SK-MEL-5 (cell line): ENCODE results near the gene SUGT1. TPM values are rescaled to one million over a fixed set of nuclear protein-coding genes. Genes with fewer than 3 reads are reported as not detected.
"Not testable (repeated sequence)": the region's sequence is repeated elsewhere in the genome, so short reads cannot be mapped to it uniquely, and the experiment has no call there.

Source experiments
- DNase-seq: peaks from one replicate; pipeline ENCODE4 v3.0.0-alpha.2; 2016; ENCODE audit warnings: low read depth, low spot score
- in situ Hi-C: cut with HindIII; loops from 2 replicates; pipeline ENCODE4 v1.10.0; 2016; ENCODE audit warnings: low sequenced_read_pairs, high pct_unique_total_duplicates, low pct_unique_long_range_greater_than_20kb
- polyA plus RNA-seq, 2 experiments: library from polyadenylated mRNA; depleted of rRNA; stranded (reverse); fragments of >200 nt; gene quantifications; 2 replicates each; pipeline ENCODE4 v1.2.3, GENCODE V29; 2015
- total RNA-seq: library from RNA; depleted of rRNA; stranded (reverse); fragments of >200 nt; shearing (Covaris generic); gene quantifications from 2 replicates; pipeline ENCODE4 v1.2.3, GENCODE V29; 2014; rRNA removed

SUGT1 gene
- 40.8 and 43.8 TPM in 2 replicates for total RNA-seq
- 31.7 and 36.2 TPM in 2 replicates for polyA plus RNA-seq (2015; cell fraction: cytosol; rRNA removed)
- polyA plus RNA-seq (2015; cell fraction: nucleus; rRNA removed) = 34.2 and 37.5 TPM in 2 replicates

GRCh38 chr13:52652196-52652979 lies at the start of gene SUGT1:
TSS of gene SUGT1 (plus strand) at chr13:52652836. CDS start at chr13:52652921, 85 bp downstream.
- in situ Hi-C loops = no loop called here
- peak; percentile 98 for DNase-seq

- in situ Hi-C loops, DNase-seq: not testable (repeated sequence)
These were observed 49.3 kb upstream of the SUGT1 start for GRCh38 chr13:52603316-52603715.

- in situ Hi-C loops, DNase-seq: not testable (repeated sequence)
These were observed 46.5 kb upstream of the SUGT1 start for GRCh38 chr13:52606126-52606525.

- DNase-seq, in situ Hi-C loops: not testable (repeated sequence)
These were observed 45.8 kb upstream of the SUGT1 start for GRCh38 chr13:52606795-52607194.

DNA sequence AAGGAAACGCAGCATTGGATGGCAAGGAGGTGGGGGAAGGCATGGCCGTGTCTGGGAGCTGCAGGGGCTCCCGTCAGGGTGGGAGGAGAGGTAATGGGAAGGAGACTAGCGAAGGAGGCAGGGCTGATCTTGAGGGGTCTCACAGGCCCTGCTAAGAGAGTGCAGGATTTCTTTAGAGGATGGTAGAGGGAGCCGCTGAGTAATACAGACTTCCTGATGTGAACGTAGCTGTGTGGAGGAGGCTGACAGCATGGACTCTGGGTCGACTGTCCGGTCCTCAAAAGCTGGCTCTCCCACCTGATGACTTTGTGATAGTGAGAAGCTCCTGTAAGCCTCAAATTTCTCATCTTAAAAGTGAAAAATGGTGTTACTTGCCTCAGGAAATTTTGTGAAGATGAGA lies 44.5 kb upstream of the SUGT1 start:
- in situ Hi-C loops, DNase-seq: not testable (repeated sequence)

- peak; percentile 80 for DNase-seq
- in situ Hi-C loops = not testable (repeated sequence)
These were observed 43.5 kb upstream of the SUGT1 start for GRCh38 chr13:52609013-52609606.

GRCh38 chr13:52610158-52610557 lies 42.5 kb upstream of the SUGT1 start:
- in situ Hi-C loops, DNase-seq: not testable (repeated sequence)

DNA sequence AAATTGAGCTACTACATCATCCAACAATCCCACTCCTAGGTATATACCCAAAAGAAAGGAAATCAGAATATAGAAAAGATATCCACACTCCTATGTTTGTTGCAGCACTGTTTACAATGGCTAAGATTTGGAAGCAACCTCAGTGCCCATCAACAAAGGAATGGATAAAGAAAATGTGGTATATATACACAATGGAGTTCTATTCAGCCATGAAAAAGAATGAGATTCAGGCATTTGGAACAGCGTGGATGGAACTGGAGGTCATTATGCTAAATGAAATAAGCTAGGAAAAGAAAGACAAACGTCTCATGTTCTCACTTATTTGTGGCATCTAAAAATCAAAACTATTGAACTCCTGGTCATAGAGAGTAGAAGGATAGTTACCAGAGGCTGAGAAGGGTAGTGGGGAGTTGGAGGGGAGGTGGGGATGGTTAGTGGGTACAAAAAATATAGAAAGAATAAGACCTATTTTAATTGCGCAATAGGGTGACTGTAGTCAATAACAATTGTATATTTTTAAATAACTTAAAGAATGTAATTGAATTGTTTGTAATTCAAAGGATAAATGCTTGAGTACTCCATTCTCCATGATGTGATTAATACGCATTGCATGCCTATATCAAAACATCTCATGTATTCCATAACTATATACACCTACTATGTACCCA lies 37.4 kb upstream of the SUGT1 start:
- in situ Hi-C loops = no loop called here
- DNase-seq = no peak

DNA sequence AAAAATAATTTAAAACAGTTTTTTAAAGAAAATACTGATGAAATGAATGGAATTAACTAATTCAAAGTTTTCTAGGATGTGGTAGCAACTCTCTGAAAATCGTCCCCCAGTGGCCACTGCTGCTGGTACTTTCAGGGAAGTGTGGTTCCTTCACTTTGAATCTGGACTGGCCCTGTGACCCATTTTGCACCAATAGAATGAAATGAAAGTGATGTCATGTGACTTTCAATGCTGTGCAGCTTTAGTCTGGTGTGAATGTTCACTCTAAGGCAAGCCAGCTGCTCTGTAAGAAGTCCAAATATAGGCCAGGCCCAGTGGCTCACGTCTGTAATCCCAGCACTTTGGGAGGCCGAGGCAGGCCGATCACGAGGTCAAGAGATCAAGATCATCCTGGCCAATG lies 36.8 kb upstream of the SUGT1 start:
- no peak for DNase-seq
- in situ Hi-C loops = no loop called here

- in situ Hi-C loops = no loop called here
- DNase-seq = peak; percentile 83
These were observed 35.3 kb upstream of the SUGT1 start for GRCh38 chr13:52617070-52618060.

DNA sequence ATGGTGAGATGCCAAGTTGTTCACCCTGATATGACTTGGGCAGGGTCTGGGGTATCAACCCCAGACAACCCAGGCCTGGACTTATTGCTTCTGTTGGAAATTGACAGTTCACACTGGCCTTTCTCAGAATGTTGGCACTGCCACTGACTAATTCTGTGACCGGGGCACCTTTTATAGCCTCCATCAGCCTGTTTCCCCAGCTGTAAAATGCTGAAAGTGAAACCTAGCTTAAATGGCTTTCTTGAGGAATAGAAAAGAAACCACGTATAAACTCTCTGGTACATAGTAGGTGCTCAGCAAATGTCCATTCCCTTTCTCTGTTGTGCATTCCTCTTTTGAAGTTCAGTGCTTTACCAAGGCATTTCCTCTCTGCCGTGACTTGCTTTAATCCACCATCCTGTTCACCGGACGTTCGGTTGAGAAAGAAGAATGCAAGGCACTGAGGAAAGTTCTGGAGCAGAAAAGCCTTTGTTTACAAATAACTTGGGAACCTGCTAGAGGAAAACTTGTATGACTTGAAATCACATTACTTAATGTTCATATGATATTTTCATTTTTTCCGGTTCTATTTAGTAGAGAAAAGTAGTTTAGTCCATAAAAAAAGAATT lies 21.4 kb upstream of the SUGT1 start:
- in situ Hi-C loops = not testable (repeated sequence)

DNA sequence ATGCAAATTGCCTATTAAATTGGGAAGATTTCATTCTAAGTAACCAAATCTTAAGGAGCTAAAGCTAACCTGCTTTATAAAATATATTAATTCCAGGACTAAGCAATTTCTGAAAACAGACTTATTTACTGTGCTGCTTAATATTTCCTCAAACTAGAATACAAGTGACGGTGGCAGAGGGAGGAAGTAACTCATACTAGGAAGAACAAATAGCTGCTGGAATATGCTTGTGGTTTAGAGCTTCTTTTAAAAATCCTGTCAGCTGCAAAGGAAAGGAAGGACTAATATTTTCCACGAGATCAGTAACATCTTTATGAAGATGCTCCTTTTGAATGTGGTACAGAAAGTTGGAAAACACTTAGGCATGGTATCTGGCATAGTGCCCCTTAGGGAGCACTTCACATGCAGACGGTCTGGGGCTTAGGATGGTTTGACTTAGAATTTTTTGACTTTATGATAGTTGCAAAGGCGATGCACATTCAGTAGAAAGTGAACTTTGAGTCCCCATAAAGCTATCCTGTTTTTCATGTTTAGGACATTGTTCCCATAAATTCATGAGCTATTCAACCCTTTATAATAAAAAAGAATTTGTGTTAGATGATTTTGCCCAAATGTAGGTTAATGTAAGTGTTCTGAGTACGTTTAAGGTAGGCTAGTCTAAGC lies 13.8 kb upstream of the SUGT1 start:
- in situ Hi-C loops = no loop called here
- no peak for DNase-seq

More for the DNA sequence above, 21.4 kb upstream of the SUGT1 start:
- DNase-seq = peak; percentile 26

DNA sequence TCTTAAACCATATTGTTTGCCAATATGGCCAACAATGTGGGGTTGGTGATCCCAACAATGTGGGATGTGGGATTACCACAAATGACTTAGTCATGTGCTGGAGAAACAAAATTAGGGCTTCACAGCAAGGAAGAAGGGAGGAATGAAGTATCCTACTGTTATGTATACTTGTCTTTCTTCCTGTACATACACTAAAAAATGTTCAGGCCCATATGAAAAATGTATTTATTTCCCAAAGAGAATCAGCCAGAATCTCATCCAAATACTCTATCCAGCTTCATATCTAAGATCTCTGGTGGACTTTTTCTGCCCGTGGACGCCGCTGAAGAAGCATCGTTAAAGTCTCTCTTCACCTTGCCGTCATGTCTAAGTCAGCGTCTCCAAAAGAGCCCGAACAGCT lies 10.5 kb upstream of the SUGT1 start, which contains the start of gene HNRNPA1L2:
TSS of gene HNRNPA1L2 (plus strand) at position 301 of the 400 bp plus-strand sequence. CDS start at position 363, 62 bp downstream.
- DNase-seq = no peak
- in situ Hi-C loops = no loop called here

GRCh38 chr13:52644108-52644507 lies 8.5 kb upstream of the SUGT1 start:
- in situ Hi-C loops = no loop called here
- DNase-seq = no peak

DNA sequence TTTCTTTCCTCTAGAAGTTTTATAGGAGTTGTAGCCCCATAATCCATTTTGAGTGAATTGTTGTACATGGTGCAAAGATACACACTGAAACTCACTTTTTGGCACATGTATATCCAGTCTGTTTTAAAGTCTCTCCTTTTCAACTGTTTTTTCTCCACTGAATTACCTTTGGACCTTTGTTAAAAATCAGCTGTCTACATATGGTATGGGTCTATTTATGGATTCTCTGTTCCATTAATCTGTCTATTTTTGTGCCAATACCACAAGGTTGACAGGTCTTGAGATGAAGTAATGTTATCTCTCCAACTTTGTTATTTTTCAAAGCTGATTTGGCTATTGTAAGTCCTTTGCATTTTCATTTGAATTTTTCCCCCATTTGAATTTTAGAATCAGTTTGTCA lies 5.7 kb upstream of the SUGT1 start:
- in situ Hi-C loops = no loop called here
- no peak for DNase-seq

- no peak for DNase-seq
- in situ Hi-C loops = no loop called here
These were observed 1.9 kb upstream of the SUGT1 start for GRCh38 chr13:52650731-52651130.
